LoVo (cell line): ENCODE data around the gene SH3TC1.
A peak's percentile ranks its signal among the peaks of the same experiment; 100 is the strongest.

Experiments used
- DNase-seq: peaks from one replicate; pipeline ENCODE4 v3.0.0-alpha.2; 2016; ENCODE audit warnings: low spot score

The SH3TC1 gene

DNA sequence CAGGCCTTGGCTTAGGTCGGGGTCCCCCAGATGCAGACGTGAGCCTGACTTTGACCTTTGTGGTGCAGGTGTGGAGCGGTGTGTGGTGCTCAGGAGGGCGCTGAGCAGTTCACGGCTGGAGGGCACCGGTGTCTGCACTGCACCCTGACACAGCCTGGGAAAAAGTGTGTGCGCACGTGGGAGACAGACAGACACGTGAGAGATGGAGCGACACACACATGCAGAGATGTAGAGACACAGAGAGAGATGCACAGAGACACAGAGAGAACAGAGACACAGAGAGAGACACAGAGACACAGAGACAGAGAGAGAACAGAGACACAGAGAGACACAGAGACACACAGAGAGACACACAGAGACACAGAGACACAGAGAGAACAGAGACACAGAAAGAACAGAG, 64.3 kb downstream of the SH3TC1 start:
- DNase-seq, result no peak

DNA sequence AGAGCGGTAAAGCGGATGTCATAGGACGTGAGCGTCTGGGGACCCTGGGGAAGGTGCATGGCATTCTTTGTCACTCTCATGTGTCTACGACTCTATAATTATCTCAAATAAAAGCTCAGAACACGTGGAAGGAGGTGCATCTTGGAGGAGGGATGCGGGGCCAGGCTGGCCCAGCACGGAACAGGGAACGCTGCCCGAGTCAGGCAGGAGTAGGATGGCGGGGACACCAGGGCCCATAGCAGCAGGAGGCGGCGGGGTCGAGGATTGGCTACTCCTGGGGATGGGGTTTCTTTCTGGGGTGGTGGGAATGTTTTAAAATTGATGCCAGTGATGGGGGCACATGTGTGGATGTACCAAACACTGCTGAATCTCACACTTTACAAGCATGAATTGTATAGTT, 65.0 kb downstream of the SH3TC1 start:
- DNase-seq, result no peak

DNA sequence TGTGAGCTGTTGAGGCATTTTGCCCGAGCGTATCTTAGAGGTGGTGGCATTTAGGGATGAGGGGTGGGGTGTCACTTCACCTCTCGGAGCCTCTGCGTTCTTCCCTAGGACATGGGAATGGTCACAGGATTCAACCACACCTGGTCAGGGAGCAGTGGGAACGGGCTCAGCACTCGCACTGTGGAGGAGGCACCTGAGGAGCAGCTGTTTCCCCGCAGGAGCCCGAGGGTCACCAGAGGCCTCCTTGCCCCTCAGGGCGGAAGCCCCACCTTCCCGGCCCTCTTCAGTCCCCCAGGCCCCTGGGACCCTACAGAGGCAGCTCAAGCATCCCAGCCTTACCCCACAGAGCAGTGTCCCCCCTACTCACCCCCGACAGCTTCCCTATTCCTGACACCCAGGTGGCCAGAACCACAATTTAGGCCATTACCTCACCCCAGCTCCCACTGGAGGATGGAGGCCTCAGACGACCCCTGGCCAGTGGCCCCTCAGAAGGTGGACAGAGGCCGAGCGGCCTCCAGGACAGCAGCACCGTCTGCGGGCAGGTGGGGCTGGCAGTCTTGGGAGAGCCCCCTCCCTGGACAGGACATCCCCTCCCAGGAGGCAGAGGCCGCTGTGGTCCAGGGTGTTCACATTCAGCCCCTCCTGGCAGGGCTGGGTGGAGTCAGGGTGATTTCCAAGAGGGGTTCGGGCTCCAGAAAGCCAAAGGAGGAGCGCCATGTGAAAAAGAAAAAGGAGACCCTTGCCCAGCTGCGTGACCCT, 66.3 kb downstream of the SH3TC1 start:
- DNase-seq, result no peak

DNA sequence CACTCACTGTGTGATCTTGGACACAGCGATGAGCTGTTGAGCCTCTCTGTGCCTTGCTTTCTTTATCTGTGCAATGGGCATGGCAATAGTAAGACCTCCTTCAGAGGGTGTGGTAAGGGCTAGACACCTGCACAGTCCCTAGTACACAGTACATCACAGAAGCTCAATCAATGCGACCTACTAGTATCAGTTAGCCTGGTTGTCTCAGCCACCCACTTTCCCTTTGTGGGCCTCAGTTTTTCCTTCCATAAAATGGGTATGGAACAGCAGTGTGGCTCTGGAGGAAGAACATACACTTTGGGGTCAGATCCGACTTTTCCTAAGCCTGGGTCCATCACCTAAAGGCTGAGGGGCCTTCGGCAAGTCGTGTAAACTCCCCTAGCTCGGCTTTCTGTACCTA, 67.0 kb downstream of the SH3TC1 start:
- no peak for DNase-seq

DNA sequence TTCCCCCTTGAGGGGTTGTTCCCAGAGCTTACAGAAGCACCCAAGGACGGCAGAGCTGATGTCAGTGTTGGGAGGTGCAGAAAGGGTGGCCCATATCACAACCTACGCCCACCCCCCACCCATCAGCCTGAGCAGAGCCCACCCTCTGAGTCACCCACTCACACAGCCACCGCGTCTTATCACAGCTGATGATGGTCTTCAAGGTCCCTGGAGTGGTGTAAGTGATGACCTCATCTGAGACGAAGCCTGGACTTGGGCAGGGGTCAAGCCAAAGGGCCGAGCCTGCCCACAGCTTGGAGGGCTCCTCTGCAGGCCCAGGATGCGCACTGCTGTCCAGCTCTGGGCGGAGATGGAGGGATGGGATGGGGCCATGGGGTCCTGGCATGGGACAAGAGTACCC, 67.4 kb downstream of the SH3TC1 start:
- no peak for DNase-seq

DNA sequence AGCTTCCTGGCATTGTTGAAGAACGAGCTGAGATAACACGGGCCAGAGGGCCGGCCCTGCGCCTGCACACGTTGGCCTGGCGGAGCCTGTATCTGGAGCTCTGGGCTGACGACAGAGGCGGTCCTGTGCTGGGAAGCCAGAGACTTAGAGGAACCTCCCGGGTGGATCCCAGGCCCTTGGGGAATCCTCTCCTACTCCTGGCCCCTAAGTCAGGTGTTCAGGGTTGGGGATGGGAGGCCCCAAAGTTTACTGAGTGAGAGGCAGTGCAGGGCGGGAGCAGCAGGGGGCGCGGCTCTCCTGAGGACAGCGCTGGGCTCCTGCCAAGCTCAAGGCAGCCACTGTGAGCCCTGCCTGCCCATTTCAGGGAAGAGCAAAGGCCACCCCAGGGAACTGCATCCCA, 68.0 kb downstream of the SH3TC1 start:
- DNase-seq, result peak; percentile 18

DNA sequence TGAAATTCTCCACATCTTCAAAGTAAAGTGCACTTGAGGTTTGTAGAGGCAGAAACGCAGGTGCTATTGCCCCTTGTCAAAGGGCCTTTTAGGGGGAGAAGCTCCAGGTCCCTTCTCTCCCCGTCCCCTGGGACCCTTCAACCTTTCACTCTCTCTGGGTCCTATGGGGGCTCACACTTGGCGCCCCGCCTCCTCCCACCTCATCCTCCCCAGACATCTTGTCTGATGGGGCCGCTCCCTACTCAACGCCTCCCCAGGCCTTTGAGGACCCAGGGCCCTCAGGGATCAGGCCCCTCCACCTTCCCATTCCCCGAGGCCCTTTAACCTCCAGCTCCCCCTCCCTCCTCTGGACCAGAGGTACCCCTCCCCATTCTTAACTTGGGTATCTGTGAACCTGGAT, 69.1 kb downstream of the SH3TC1 start:
- DNase-seq, result no peak

DNA sequence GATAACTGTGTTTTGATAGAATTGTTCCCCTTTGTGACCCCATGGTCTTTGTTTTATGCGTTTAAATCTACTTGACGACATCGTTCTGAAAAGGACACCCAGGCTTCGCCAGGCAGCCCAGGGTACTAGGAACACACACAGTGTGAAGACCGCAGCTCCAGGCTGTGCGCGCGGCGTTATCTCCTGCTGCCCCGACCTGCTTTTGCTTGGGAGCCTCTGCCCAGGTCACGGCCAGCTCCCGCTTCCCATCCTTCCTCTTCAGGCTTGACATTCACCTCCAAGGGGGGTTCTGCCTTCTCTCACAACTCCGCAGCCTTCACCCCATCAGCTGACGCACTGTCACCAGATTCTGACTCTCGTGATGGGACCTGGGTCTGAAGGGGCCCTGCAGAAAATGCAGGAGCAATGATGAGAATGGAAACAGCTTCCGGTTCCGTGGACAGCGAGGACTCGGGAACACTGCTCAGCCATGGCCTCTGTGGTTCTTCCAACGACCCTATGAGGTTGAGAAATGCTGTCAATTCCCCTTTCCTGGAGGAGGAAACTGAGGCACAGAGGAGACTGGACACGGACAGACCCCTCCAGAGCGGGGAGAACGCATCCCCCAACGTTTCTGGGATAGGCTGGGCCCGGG, 69.9 kb downstream of the SH3TC1 start:
- no peak for DNase-seq

DNA sequence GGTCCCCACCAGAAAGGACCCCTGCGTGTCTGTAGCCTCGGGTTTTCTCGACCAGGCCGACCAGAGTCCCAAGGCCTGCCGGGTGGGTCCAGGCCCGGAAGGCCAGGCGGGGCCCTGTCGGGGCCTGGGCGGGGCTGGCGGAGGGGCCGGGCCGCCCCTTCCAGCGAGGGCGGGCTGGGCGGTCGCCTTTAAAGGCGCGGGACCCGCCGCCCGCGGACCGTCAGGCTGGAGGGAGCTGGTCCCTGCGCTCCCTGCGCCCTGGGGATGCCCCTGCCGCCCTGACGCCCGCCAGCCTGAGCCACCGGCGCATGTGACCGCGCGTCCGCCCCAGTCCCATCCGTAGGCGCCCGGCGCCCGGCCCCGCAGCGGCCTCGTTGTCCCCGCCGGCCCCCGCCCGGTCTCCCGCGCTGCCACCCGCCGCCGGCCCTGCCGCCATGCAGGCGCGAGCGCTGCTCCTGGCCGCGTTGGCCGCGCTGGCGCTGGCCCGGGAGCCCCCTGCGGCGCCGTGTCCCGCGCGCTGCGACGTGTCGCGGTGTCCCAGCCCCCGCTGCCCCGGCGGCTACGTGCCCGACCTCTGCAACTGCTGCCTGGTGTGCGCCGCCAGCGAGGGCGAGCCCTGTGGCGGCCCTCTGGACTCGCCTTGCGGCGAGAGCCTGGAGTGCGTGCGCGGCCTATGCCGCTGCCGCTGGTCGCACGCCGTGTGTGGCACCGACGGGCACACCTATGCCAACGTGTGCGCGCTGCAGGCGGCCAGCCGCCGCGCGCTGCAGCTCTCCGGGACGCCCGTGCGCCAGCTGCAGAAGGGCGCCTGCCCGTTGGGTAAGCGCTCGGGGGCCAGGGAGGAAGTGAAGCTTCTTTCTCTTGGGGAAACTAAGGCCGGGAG, 70.7 kb downstream of the SH3TC1 start, which contains the start of gene HTRA3:
TSS of gene HTRA3 (plus strand) at position 220 of the 883 bp plus-strand sequence. CDS start at position 435, 215 bp downstream.
- DNase-seq, result no peak

DNA sequence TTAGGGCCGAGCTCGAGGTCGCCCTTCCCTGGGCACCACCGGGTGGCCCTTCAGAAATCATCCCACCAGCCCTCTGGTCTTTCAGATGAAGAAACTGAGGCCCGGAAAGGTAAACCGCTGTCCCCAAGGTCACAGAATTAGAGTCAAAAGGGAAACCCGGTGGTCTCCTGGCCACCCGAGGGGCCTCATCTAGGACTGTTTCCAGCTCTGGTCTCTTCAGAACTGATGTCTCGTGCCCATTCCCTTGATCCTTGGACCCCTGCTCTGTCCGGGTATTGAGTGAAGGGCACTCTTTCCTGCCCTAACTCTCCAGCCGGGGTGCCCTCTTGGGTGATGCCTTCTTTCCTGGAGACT, 71.3 kb downstream of the SH3TC1 start:
- DNase-seq, result no peak

DNA sequence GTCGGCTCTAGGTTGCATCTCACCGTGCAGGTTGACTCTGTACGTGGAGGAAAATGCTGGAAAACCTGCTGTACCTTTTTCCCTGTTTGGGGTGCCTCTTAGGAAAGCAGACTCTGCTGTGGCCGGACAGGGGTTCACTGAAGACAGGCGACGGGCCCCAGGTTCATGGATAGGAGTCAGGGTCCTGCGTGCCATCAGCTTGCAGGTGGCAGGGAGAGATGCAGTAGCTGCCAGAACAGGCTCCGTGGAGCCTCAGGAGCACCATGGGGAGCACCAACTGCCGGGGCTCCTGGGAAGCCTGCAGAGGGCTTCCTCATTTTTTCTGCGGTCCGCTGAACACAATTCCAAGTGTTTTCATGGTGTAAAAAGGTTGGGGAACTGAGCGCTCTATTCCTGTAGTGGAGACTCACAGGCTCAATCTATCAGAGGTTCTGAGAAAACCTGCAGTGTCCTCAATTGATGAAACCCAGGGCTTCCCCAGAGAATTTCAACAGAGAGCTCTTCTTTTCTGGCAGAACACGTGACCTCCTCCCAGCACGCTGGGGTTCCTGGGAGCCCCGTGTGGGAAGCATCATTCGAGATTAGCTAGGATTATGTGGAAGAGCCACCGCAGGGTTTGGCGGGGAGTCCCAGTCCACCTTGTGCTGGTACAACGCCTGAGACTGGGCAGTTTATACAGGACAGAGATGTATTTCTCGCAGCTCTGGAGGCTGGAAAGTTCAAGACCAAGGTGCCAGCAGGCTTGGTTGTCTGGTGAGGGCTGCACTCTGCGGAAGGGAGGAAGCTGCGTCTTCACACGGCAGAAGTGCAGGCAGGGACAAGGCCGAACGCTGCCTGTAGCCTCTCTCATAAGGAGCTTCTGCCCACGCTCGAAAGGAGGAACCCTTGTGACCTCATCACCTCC, 72.1 kb downstream of the SH3TC1 start:
- no peak for DNase-seq

DNA sequence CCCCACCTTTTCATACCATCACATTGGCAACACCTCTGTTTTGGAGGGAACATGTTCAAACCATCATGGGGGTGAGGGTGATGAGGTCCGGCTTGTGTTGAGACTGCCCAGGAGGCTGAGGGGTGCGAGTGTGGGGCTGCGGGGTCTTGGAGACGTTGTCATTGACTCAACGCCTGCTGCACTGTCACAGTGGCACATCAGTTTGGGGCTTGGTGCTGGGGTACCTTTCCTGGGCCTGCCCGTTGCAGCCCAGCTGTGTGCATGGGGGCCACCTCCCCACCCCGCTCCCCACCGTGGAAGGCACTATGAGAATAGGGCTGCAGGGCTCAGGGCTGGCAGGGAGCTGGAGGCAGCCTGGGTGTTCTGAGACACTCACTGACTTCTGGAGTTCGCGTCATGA, 72.7 kb downstream of the SH3TC1 start:
- no peak for DNase-seq

DNA sequence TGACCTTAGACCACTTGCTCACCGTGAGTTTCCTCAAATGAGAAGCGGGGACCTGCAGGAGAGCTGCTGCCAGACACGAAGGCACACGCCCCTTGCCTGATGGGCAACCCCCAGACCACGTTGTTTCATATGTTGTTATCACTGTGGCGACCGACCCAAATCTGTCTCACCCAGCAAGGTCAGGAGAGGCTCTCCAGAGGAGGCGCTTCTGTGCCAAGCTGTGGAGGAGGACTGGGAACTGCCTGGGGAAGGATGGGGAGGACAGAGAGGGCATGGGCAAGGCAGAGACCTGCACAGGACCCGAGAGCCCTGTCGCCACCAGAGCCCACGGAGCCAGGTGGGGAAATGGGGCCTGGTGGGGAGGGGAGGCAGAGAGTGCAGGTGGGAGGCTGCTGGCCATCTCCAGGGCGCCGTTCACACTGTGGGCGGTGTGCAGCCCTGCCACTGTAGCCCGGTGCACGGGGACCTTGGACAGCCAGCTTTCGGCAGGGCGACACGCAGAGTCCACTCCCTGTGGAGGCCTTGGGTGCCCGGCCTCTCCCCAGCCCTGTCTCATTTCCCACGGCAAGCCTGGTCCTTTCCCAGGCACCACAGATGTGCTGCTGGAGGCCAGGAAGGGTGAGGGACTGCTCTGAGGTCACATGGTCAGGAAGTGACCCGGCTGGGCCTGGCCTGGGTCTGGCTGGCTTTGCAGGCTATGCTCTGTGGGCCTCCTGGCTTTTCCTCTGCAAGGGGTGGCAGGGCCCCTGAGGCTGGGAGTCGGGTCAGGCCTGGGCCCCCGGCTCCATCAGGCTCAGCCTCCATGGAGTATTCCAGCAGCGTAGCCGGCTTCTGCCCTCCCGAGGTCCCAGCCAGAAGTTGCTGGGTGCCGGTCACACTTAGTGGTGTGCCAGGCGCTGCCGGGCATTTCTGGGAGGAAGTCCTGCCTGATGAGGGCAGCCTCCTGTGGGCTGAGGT, 73.7 kb downstream of the SH3TC1 start:
- no peak for DNase-seq

DNA sequence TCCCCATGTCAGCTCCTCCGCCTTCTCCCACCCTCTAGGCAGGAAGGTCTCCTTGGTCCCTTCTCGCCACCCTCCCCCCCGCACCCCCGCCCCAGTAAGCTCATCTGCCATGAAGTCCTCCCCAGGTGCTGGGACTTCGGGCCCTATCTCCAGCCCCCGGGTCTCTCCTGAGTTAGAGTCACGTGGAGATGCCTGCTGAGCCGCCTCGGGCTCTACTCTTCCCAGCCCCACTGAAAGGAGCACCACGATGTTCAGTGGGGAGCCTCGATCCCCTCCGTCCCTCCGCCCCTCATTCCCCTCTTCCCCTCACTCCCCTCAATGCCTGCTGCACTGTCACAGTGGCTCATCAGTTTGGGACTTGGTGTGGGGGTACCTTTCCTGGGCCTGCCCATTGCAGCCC, 74.4 kb downstream of the SH3TC1 start:
- DNase-seq, result no peak

DNA sequence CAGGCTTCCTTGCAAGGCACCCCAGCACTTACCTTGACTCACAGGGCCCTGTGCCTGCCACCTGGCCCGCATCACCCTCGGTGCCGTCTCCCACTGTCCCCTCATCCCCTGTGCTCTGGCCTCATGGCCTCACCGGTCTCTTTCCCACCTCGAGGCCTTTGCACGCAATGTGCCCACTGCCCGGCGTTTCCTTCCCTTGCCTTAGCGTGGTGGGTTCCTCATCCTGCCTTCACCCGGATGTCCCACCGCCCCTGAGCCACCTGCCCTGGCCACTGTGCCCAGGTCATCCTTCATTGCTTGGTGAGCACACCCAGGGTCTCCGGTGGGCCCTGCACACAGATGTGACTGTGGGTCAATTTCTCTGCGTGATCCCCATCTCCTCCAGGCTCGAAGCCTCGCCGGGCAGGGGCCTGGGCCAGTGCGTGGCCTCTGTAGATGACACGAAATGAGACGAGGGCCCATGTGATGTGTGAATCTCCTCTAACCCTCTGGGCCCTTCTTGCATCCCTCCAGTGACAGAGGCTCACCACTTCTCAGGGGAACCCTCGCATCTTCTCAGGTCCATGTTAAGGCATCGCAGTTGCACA, 75.1 kb downstream of the SH3TC1 start:
- DNase-seq, result no peak

DNA sequence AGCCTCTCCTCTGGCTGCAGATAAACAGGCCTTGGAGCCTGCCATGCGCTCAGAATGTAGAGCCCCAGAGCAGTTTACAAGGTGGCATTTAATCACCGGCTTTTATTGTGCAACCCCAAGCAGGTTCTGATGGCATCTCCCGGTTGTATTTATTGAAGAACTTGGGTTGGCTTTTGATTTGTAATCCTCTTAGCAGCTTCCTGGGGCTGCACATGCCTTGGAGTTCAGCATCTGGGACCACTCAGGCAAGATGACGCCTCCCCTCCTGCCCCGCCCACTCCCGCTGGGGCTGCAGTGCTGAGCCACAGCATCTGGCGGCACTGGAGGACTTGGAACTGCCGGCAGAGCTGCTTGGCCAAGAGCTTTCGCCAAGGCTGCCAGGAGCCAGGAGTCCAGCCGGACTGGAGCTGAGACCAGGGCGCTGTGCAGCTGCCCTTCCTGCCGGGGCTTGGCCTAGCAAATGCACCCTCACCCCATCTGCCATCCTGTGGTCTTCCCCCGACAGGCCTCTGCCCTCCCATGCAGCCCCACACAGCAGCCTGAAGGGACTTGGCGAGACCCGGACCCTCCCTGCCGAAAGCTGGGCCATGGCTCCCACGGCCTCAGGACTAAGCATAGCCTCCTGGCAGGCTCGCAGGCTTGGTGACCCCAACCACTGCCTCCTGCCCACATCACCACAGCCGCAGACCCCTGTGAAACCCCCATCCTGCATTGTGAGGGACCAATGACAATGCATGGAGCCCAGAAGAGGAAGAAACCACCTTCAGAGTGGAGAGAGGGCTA, 75.9 kb downstream of the SH3TC1 start:
- DNase-seq, result no peak

DNA sequence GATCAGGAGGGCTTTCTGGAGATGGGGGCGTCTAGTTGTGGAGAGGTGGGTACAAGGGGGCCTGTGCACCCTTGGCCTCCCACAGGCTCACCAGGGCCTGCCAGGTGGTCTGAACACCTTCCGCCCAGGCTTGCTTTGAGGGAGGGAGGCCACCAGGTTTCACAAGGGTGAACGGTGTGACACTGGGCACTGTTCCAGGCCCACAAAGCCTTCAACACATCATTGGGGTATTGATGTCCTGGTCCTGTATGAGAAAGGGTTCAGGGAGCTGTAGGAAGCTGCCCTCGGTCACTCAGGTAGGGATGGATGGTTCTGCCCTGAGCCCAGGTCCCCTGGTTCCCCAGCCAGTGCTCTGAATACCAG, 76.4 kb downstream of the SH3TC1 start:
- no peak for DNase-seq

DNA sequence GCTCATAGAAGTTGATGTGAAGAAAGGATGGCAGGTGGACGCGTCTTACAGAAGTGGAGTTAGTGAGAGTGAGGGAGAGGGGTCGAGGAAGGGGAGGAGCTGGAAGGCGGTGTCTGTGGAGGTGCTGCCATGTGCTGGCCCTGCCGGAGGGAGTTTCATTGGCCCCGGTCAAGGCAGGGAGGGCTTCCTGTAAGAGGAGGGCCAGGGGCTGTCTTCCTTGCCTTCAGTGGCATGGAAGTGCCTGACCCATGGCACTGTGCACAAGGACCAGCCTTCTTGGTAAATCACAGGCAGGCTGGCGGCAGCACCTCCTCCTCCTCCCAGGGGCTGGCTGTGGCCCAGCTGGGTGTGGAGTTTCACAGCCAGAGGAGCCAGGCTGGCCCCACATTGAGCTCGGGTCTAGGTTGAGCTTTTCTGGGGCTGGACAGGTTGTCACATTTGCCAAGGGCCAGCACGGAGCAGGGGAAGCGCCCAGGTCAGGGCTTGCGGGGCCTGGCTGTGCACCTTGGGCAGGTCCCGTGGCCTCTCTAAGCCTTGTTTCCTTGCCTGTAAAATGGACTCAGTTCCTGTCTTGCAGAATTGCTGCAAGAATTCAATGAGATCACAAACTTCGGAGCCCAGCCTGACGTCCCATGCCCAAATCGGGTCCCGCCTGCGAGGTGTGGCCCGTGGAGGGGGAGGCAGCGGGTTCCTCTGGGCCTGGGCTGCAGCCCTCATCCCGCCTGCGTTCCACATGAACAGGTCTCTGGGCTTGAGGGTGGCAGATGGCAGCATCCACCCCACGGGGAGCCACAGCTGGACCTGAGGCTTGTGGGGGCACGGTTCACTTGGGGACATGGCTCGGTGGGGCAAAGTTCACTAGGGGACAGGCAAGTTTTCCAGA, 77.5 kb downstream of the SH3TC1 start:
- no peak for DNase-seq
